ENCODE measurements around the gene TP73. TPM values are rescaled to one million over a fixed set of nuclear protein-coding genes. Genes with fewer than 3 reads are reported as not detected.

The TP73 gene
- total RNA-seq, 1 donor from 2014 or later, result not detected

GRCh38 chr1:3695326-3696217, 43.3 kb downstream of the TP73 start:
- no peaks in the 10 kb centered on the region for H3K9me3 ChIP-seq (ENCODE audit: control insufficient read depth in 3 of 3, low read length in 3 of 3)
- H3K4me3 ChIP-seq (ENCODE audit: low read length in 3 of 3), result no peak overlapping the region
- H3K4me1 ChIP-seq (ENCODE audit: control insufficient read depth in 3 of 3, insufficient read depth in 3 of 3, low read length in 3 of 3), result peaks cover 3 to 7% (median 7%) of the 10 kb centered on the region in 3 donors
- H3K36me3 ChIP-seq (ENCODE audit: control insufficient read depth in 3 of 3, insufficient read depth in 3 of 3, low read length in 3 of 3), result no peaks in the 10 kb centered on the region
- H3K27ac ChIP-seq (ENCODE audit: low read depth, low read length), result no peak overlapping the region
- peaks cover 23 to 52% (median 38%) of the 10 kb centered on the region in 3 donors for H3K27me3 ChIP-seq (ENCODE audit: control insufficient read depth in 3 of 3, insufficient read depth in 3 of 3, low read length in 3 of 3)
- H3K9ac ChIP-seq (ENCODE audit: low read depth in 1 of 3, low read length in 3 of 3), result peak overlapping the region in 1 of 3 donors; percentile 50

- H3K36me3 ChIP-seq (ENCODE audit: control insufficient read depth in 3 of 3, insufficient read depth in 3 of 3, low read length in 3 of 3), result no peaks in the 10 kb centered on the region
- no peaks in the 10 kb centered on the region for H3K9me3 ChIP-seq (ENCODE audit: control insufficient read depth in 3 of 3, low read length in 3 of 3)
- no peak overlapping the region for H3K4me3 ChIP-seq (ENCODE audit: low read length in 3 of 3)
- H3K4me1 ChIP-seq (ENCODE audit: control insufficient read depth in 3 of 3, insufficient read depth in 3 of 3, low read length in 3 of 3), result peaks cover 3 to 7% (median 7%) of the 10 kb centered on the region in 3 donors
- peaks cover 23 to 55% (median 41%) of the 10 kb centered on the region in 3 donors for H3K27me3 ChIP-seq (ENCODE audit: control insufficient read depth in 3 of 3, insufficient read depth in 3 of 3, low read length in 3 of 3)
- no peak overlapping the region for H3K27ac ChIP-seq (ENCODE audit: low read depth, low read length)
- no peak overlapping the region for H3K9ac ChIP-seq (ENCODE audit: low read depth in 1 of 3, low read length in 3 of 3)
Measured at GRCh38 chr1:3696689-3697088, 44.4 kb downstream of the TP73 start.

GRCh38 chr1:3697104-3697503, 44.8 kb downstream of the TP73 start:
- Histone ChIP-seq H3K27ac (ENCODE audit: low read depth, low read length) (no peak overlapping the region), H3K4me1 (ENCODE audit: control insufficient read depth in 3 of 3, insufficient read depth in 3 of 3, low read length in 3 of 3) (peaks cover 3 to 7% (median 7%) of the 10 kb centered on the region in 3 donors), H3K9ac (ENCODE audit: low read depth in 1 of 3, low read length in 3 of 3) (no peak overlapping the region), H3K27me3 (ENCODE audit: control insufficient read depth in 3 of 3, insufficient read depth in 3 of 3, low read length in 3 of 3) (peaks cover 26 to 56% (median 41%) of the 10 kb centered on the region in 3 donors), H3K36me3 (ENCODE audit: control insufficient read depth in 3 of 3, insufficient read depth in 3 of 3, low read length in 3 of 3) (no peaks in the 10 kb centered on the region), H3K4me3 (ENCODE audit: low read length in 3 of 3) (no peak overlapping the region), H3K9me3 (ENCODE audit: control insufficient read depth in 3 of 3, low read length in 3 of 3) (no peaks in the 10 kb centered on the region)

GRCh38 chr1:3697810-3698209, 45.5 kb downstream of the TP73 start:
- peaks cover 26 to 52% (median 41%) of the 10 kb centered on the region in 3 donors for H3K27me3 ChIP-seq (ENCODE audit: control insufficient read depth in 3 of 3, insufficient read depth in 3 of 3, low read length in 3 of 3)
- H3K9me3 ChIP-seq (ENCODE audit: control insufficient read depth in 3 of 3, low read length in 3 of 3), result no peaks in the 10 kb centered on the region
- H3K36me3 ChIP-seq (ENCODE audit: control insufficient read depth in 3 of 3, insufficient read depth in 3 of 3, low read length in 3 of 3), result no peaks in the 10 kb centered on the region
- no peak overlapping the region for H3K27ac ChIP-seq (ENCODE audit: low read depth, low read length)
- no peak overlapping the region for H3K9ac ChIP-seq (ENCODE audit: low read depth in 1 of 3, low read length in 3 of 3)
- peaks cover 3 to 7% (median 7%) of the 10 kb centered on the region in 3 donors for H3K4me1 ChIP-seq (ENCODE audit: control insufficient read depth in 3 of 3, insufficient read depth in 3 of 3, low read length in 3 of 3)
- no peak overlapping the region for H3K4me3 ChIP-seq (ENCODE audit: low read length in 3 of 3)

GRCh38 chr1:3698660-3699408, 46.5 kb downstream of the TP73 start:
- H3K27ac ChIP-seq (ENCODE audit: low read depth, low read length), result no peak overlapping the region
- H3K27me3 ChIP-seq (ENCODE audit: control insufficient read depth in 3 of 3, insufficient read depth in 3 of 3, low read length in 3 of 3), result peaks cover 26 to 51% (median 41%) of the 10 kb centered on the region in 3 donors
- no peaks in the 10 kb centered on the region for H3K9me3 ChIP-seq (ENCODE audit: control insufficient read depth in 3 of 3, low read length in 3 of 3)
- H3K4me3 ChIP-seq (ENCODE audit: low read length in 3 of 3), result no peak overlapping the region
- H3K9ac ChIP-seq (ENCODE audit: low read depth in 1 of 3, low read length in 3 of 3), result no peak overlapping the region
- H3K36me3 ChIP-seq (ENCODE audit: control insufficient read depth in 3 of 3, insufficient read depth in 3 of 3, low read length in 3 of 3), result no peaks in the 10 kb centered on the region
- H3K4me1 ChIP-seq (ENCODE audit: control insufficient read depth in 3 of 3, insufficient read depth in 3 of 3, low read length in 3 of 3), result peaks cover 3 to 7% (median 7%) of the 10 kb centered on the region in 3 donors

GRCh38 chr1:3699596-3699995, 47.3 kb downstream of the TP73 start:
- Histone ChIP-seq H3K4me3 (ENCODE audit: low read length in 3 of 3) (no peak overlapping the region), H3K36me3 (ENCODE audit: control insufficient read depth in 3 of 3, insufficient read depth in 3 of 3, low read length in 3 of 3) (no peaks in the 10 kb centered on the region), H3K9me3 (ENCODE audit: control insufficient read depth in 3 of 3, low read length in 3 of 3) (no peaks in the 10 kb centered on the region), H3K27me3 (ENCODE audit: control insufficient read depth in 3 of 3, insufficient read depth in 3 of 3, low read length in 3 of 3) (peaks cover 26 to 56% (median 45%) of the 10 kb centered on the region in 3 donors), H3K4me1 (ENCODE audit: control insufficient read depth in 3 of 3, insufficient read depth in 3 of 3, low read length in 3 of 3) (peaks cover 3 to 7% (median 7%) of the 10 kb centered on the region in 3 donors), H3K27ac (ENCODE audit: low read depth, low read length) (no peak overlapping the region), H3K9ac (ENCODE audit: low read depth in 1 of 3, low read length in 3 of 3) (no peak overlapping the region)

GRCh38 chr1:3700631-3701030, 48.3 kb downstream of the TP73 start:
- no peak overlapping the region for H3K4me3 ChIP-seq (ENCODE audit: low read length in 3 of 3)
- no peaks in the 10 kb centered on the region for H3K36me3 ChIP-seq (ENCODE audit: control insufficient read depth in 3 of 3, insufficient read depth in 3 of 3, low read length in 3 of 3)
- peaks cover 26 to 58% (median 44%) of the 10 kb centered on the region in 3 donors for H3K27me3 ChIP-seq (ENCODE audit: control insufficient read depth in 3 of 3, insufficient read depth in 3 of 3, low read length in 3 of 3)
- H3K4me1 ChIP-seq (ENCODE audit: control insufficient read depth in 3 of 3, insufficient read depth in 3 of 3, low read length in 3 of 3), result peaks cover 0 to 5% (median 3%) of the 10 kb centered on the region in 3 donors
- no peak overlapping the region for H3K9ac ChIP-seq (ENCODE audit: low read depth in 1 of 3, low read length in 3 of 3)
- no peaks in the 10 kb centered on the region for H3K9me3 ChIP-seq (ENCODE audit: control insufficient read depth in 3 of 3, low read length in 3 of 3)
- H3K27ac ChIP-seq (ENCODE audit: low read depth, low read length), result no peak overlapping the region

GRCh38 chr1:3702528-3702927, 50.2 kb downstream of the TP73 start:
- Histone ChIP-seq H3K36me3 (ENCODE audit: control insufficient read depth in 3 of 3, insufficient read depth in 3 of 3, low read length in 3 of 3) (no peaks in the 10 kb centered on the region), H3K27me3 (ENCODE audit: control insufficient read depth in 3 of 3, insufficient read depth in 3 of 3, low read length in 3 of 3) (peaks cover 14 to 51% (median 36%) of the 10 kb centered on the region in 3 donors), H3K4me1 (ENCODE audit: control insufficient read depth in 3 of 3, insufficient read depth in 3 of 3, low read length in 3 of 3) (no peaks in the 10 kb centered on the region), H3K9ac (ENCODE audit: low read depth in 1 of 3, low read length in 3 of 3) (no peak overlapping the region), H3K9me3 (ENCODE audit: control insufficient read depth in 3 of 3, low read length in 3 of 3) (no peaks in the 10 kb centered on the region), H3K4me3 (ENCODE audit: low read length in 3 of 3) (no peak overlapping the region), H3K27ac (ENCODE audit: low read depth, low read length) (no peak overlapping the region)

- Histone ChIP-seq H3K4me1 (ENCODE audit: control insufficient read depth in 3 of 3, insufficient read depth in 3 of 3, low read length in 3 of 3) (no peaks in the 10 kb centered on the region), H3K9ac (ENCODE audit: low read depth in 1 of 3, low read length in 3 of 3) (no peak overlapping the region), H3K9me3 (ENCODE audit: control insufficient read depth in 3 of 3, low read length in 3 of 3) (no peaks in the 10 kb centered on the region), H3K27ac (ENCODE audit: low read depth, low read length) (no peak overlapping the region), H3K36me3 (ENCODE audit: control insufficient read depth in 3 of 3, insufficient read depth in 3 of 3, low read length in 3 of 3) (no peaks in the 10 kb centered on the region), H3K27me3 (ENCODE audit: control insufficient read depth in 3 of 3, insufficient read depth in 3 of 3, low read length in 3 of 3) (peaks cover 16 to 53% (median 38%) of the 10 kb centered on the region in 3 donors), H3K4me3 (ENCODE audit: low read length in 3 of 3) (no peak overlapping the region)
Measured at GRCh38 chr1:3702990-3703728, 50.8 kb downstream of the TP73 start.
